ENCODE measurements around the gene ZRANB3.

GRCh38 chr2:135174810-135175093 is 356.3 kb downstream of the ZRANB3 start:
- no peak for TF ChIP-seq CTCF (conservative IDR thresholded peaks at IDR 0.05; ENCODE audit: low read length)
- no peak for TF ChIP-seq EZH2phosphoT487 (IDR thresholded peaks at IDR 0.05; ENCODE audit: borderline replicate concordance, low read depth, low read length)

Measured in OCI-LY7 (cell line).